H9 (cell line): ENCODE measurements around the gene CPA2. TPM values are rescaled to one million over a fixed set of nuclear protein-coding genes. Genes with fewer than 3 reads are reported as not detected.

Source experiments
- DNase-seq: peaks from one replicate; pipeline ENCODE4 v3.0.0-alpha.2; 2017
- H2AFZ ChIP-seq: one replicate; pipeline ENCODE4 v1.6.1; 2013; ENCODE audit warnings: mild to moderate bottlenecking, low read length, control low read depth, moderate library complexity
- H2AK5ac ChIP-seq: 2 replicates; pipeline ENCODE4 v1.6.1; 2013; ENCODE audit warnings: low read length, control low read depth, mixed read lengths; ENCODE audit not compliant: insufficient read length
- H2BK120ac ChIP-seq: one replicate; pipeline ENCODE4 v1.6.1; 2013; ENCODE audit warnings: low read depth, mild to moderate bottlenecking, low read length, control low read depth, inconsistent platforms; ENCODE audit not compliant: poor library complexity, severe bottlenecking
- H2BK12ac ChIP-seq: 2 replicates; pipeline ENCODE4 v1.6.1; 2013; ENCODE audit warnings: low read length, control low read depth, mixed read lengths, low read depth; ENCODE audit not compliant: insufficient read length
- H2BK15ac ChIP-seq: 2 replicates; pipeline ENCODE4 v1.6.1; 2013; ENCODE audit warnings: low read depth, low read length, control low read depth
- H2BK20ac ChIP-seq: one replicate; pipeline ENCODE4 v1.6.1; 2013; ENCODE audit warnings: low read depth, mild to moderate bottlenecking, low read length, control low read depth, inconsistent platforms; ENCODE audit not compliant: poor library complexity, severe bottlenecking
- H2BK5ac ChIP-seq: 2 replicates; pipeline ENCODE4 v1.6.1; 2013; ENCODE audit warnings: low read length, control low read depth, mixed read lengths; ENCODE audit not compliant: insufficient read length
- H3K14ac ChIP-seq: 2 replicates; pipeline ENCODE4 v1.6.1; 2013; ENCODE audit warnings: low read length, control low read depth; ENCODE audit not compliant: insufficient read depth
- H3K18ac ChIP-seq: 2 replicates; pipeline ENCODE4 v1.6.1; 2013; ENCODE audit warnings: low read depth, mild to moderate bottlenecking, mixed read lengths, low read length, control low read depth; ENCODE audit not compliant: insufficient read length
- H3K23ac ChIP-seq: 2 replicates; pipeline ENCODE4 v1.6.1; 2013; ENCODE audit warnings: low read length, control low read depth, mixed read lengths, low read depth; ENCODE audit not compliant: insufficient read length
- H3K23me2 ChIP-seq: 2 replicates; pipeline ENCODE4 v1.6.1; 2013; ENCODE audit warnings: low read depth, mild to moderate bottlenecking, mixed read lengths, low read length, control low read depth; ENCODE audit not compliant: insufficient read length, poor library complexity, severe bottlenecking
- H3K27ac ChIP-seq: 2 replicates; pipeline ENCODE4 v1.5.1; 2013; ENCODE audit warnings: low read length, control low read depth, mixed read lengths, low read depth; ENCODE audit not compliant: insufficient read length
- H3K27me3 ChIP-seq: 2 replicates; pipeline ENCODE4 v1.6.1; 2013; ENCODE audit warnings: low read length, control low read depth, inconsistent platforms; ENCODE audit not compliant: insufficient read depth
- H3K4ac ChIP-seq: 2 replicates; pipeline ENCODE4 v1.6.1; 2013; ENCODE audit warnings: low read depth, mild to moderate bottlenecking, control low read depth, inconsistent platforms, low read length, moderate library complexity
- H3K4me1 ChIP-seq: 2 replicates; pipeline ENCODE4 v1.6.1; 2013; ENCODE audit warnings: low read length, control low read depth, inconsistent platforms; ENCODE audit not compliant: insufficient read depth
- H3K4me2 ChIP-seq: 2 replicates; pipeline ENCODE4 v1.6.1; 2013; ENCODE audit warnings: low read length, control low read depth, mixed read lengths; ENCODE audit not compliant: insufficient read length, insufficient read depth
- H3K56ac ChIP-seq: 2 replicates; pipeline ENCODE4 v1.6.1; 2013; ENCODE audit warnings: low read depth, mild to moderate bottlenecking, mixed read lengths, low read length, control low read depth; ENCODE audit not compliant: insufficient read length
- H3K79me1 ChIP-seq: 2 replicates; pipeline ENCODE4 v1.6.1; 2013; ENCODE audit warnings: low read depth, mild to moderate bottlenecking, moderate library complexity, low read length, control low read depth, inconsistent platforms; ENCODE audit not compliant: insufficient read depth, poor library complexity, severe bottlenecking
- H3K79me2 ChIP-seq: 2 replicates; pipeline ENCODE4 v1.6.1; 2013; ENCODE audit warnings: low read length, control low read depth, inconsistent platforms; ENCODE audit not compliant: insufficient read depth
- H3K9ac ChIP-seq: 2 replicates; pipeline ENCODE4 v1.6.1; 2013; ENCODE audit warnings: low read length, control low read depth, mixed read lengths; ENCODE audit not compliant: insufficient read length; ENCODE audit errors: extremely low read depth
- H3K9me3 ChIP-seq: one replicate; pipeline ENCODE4 v1.6.1; 2013; ENCODE audit warnings: low read depth, low read length, inconsistent platforms; ENCODE audit not compliant: control insufficient read depth
- H3T11ph ChIP-seq: one replicate; pipeline ENCODE4 v1.6.1; 2013; ENCODE audit warnings: mild to moderate bottlenecking, low read length, control low read depth, inconsistent platforms
- H4K20me1 ChIP-seq: one replicate; pipeline ENCODE4 v1.6.1; 2013; ENCODE audit not compliant: control insufficient read depth, insufficient read length, insufficient read depth
- H4K5ac ChIP-seq: 2 replicates; pipeline ENCODE4 v1.6.1; 2013; ENCODE audit warnings: low read depth, mild to moderate bottlenecking, mixed read lengths, low read length, control low read depth; ENCODE audit not compliant: insufficient read length
- H4K8ac ChIP-seq: replicated peaks from 2 replicates; pipeline ENCODE4 v1.6.1; 2013; ENCODE audit warnings: low read length, control low read depth, mixed read lengths, low read depth; ENCODE audit not compliant: insufficient read length
- H4K91ac ChIP-seq: 2 replicates; pipeline ENCODE4 v1.6.1; 2013; ENCODE audit warnings: low read depth, mild to moderate bottlenecking, moderate library complexity, mixed read lengths, low read length, control low read depth; ENCODE audit not compliant: insufficient read length
- H3K27ac Mint-ChIP-seq, 3 experiments: 2 replicates in 2 of 3; 3 replicates in 1 of 3; pipeline ENCODE4 v1.8.0; 2020 to 2021; ENCODE audit warnings: mixed read lengths in 3 of 3, mild to moderate bottlenecking in 1 of 3, moderate library complexity in 1 of 3
- H3K27me3 Mint-ChIP-seq: 2 replicates; pipeline ENCODE4 v1.8.0; 2021; ENCODE audit warnings: low read depth, mild to moderate bottlenecking, moderate library complexity, mixed read lengths
- H3K36me3 Mint-ChIP-seq, 3 experiments: 2 replicates in 2 of 3; 3 replicates in 1 of 3; pipeline ENCODE4 v1.8.0; 2020 to 2021; ENCODE audit warnings: low read depth in 3 of 3, mixed read lengths in 3 of 3; ENCODE audit not compliant: insufficient read depth in 1 of 3
- H3K4me1 Mint-ChIP-seq, 2 experiments: 2 replicates each; pipeline ENCODE4 v1.8.0; 2020; ENCODE audit warnings: mixed read lengths in 2 of 2
- H3K4me3 Mint-ChIP-seq, 2 experiments: 2 replicates in 1 of 2; 3 replicates in 1 of 2; pipeline ENCODE4 v1.8.0; 2020 to 2021; ENCODE audit warnings: mild to moderate bottlenecking in 2 of 2, mixed read lengths in 2 of 2, moderate library complexity in 1 of 2
- H3K9me3 Mint-ChIP-seq, 2 experiments: 2 replicates in 1 of 2; 3 replicates in 1 of 2; pipeline ENCODE4 v1.8.0; 2020; ENCODE audit warnings: mild to moderate bottlenecking in 2 of 2, mixed read lengths in 2 of 2, moderate library complexity in 1 of 2
- CTCF ChIP-seq: fragments of 200-600 bp; sonication (generic); conservative IDR thresholded peaks from 3 replicates; pipeline ENCODE4 v1.8.0; 2021; ENCODE audit warnings: antibody characterized with exemption, mild to moderate bottlenecking
- WGBS: extraction: QIAGEN DNeasy Blood & Tissue Kit; methylation state at CpG from one replicate; pipeline ENCODE4 v1.1.7; 2013; ENCODE audit warnings: missing lambda C conversion rate, low lambda C conversion rate, mixed read lengths; ENCODE audit not compliant: insufficient read length; ENCODE audit errors: extremely low coverage; 5-methylcytosine and 5-hydroxymethylcytosine counted together
- total RNA-seq: library from RNA; stranded (reverse); gene quantifications from 2 replicates; pipeline ENCODE4 v1.2.1, GENCODE V29; 2021

CPA2 gene
- total RNA-seq, 1 experiment from 2014 or later: not detected

- no peaks in the 10 kb centered on the region for H3K4me1 Mint-ChIP-seq
- no peaks in the 10 kb centered on the region; a peak in 1 of 7 replicates for H3K36me3 Mint-ChIP-seq
- Histone ChIP-seq H2BK12ac (no peak overlapping the region), H3T11ph (no peak overlapping the region), H3K9ac (no peak overlapping the region), H3K23ac (no peak overlapping the region), H4K5ac (no peak overlapping the region), H3K56ac (no peak overlapping the region), H3K79me1 (no peaks in the 10 kb centered on the region), H2AK5ac (no peak overlapping the region), H2BK20ac (no peak overlapping the region), H3K4me1 (no peaks in the 10 kb centered on the region), H4K91ac (no peak overlapping the region), H3K23me2 (no peaks in the 10 kb centered on the region), H3K9me3 (no peaks in the 10 kb centered on the region), H3K27ac (no peak overlapping the region), H4K8ac (no peak overlapping the region), H4K20me1 (no peaks in the 10 kb centered on the region), H2AFZ (no peak overlapping the region), H2BK5ac (no peak overlapping the region), H3K18ac (no peak overlapping the region), H3K79me2 (no peaks in the 10 kb centered on the region), H3K14ac (no peak overlapping the region), H3K4me2 (no peak overlapping the region), H2BK120ac (no peak overlapping the region), H3K4ac (no peak overlapping the region), H3K27me3 (no peaks in the 10 kb centered on the region), H2BK15ac (no peak overlapping the region)
- H3K4me3 Mint-ChIP-seq: no peak overlapping the region
- no peak for TF ChIP-seq CTCF
- H3K27me3 Mint-ChIP-seq: peaks cover 4% of the 10 kb centered on the region; the same call in 1 of the 2 replicates
- DNase-seq: no peak
- peaks cover 0 to 7% of the 10 kb centered on the region in 2 experiments; a peak in 2 of 5 replicates for H3K9me3 Mint-ChIP-seq
- WGBS: no CpG with 5 or more reads among the region's 5 CpGs
- H3K27ac Mint-ChIP-seq: no peak overlapping the region
These were observed 32.1 kb downstream of the CPA2 start for GRCh38 chr7:130298544-130299326.
